HFFc6 (cell line): ENCODE data around the gene TRIAP1. TPM values are rescaled to one million over a fixed set of nuclear protein-coding genes. Genes with fewer than 3 reads are reported as not detected.

Experiments used
- DNase-seq: peaks from one replicate; pipeline ENCODE4 v3.0.0-alpha.2; 2018
- H3K27ac Mint-ChIP-seq: 2 replicates; pipeline ENCODE4 v1.8.0; 2020; ENCODE audit warnings: mild to moderate bottlenecking, mixed read lengths
- H3K27me3 Mint-ChIP-seq: 2 replicates; pipeline ENCODE4 v1.8.0; 2021; ENCODE audit warnings: mild to moderate bottlenecking, moderate library complexity, mixed read lengths; ENCODE audit not compliant: insufficient read depth
- H3K36me3 Mint-ChIP-seq: 2 replicates; pipeline ENCODE4 v1.8.0; 2021; ENCODE audit warnings: low read depth, mixed read lengths
- H3K4me1 Mint-ChIP-seq: 2 replicates; pipeline ENCODE4 v1.8.0; 2020; ENCODE audit warnings: low read depth, mixed read lengths
- H3K4me3 Mint-ChIP-seq: 2 replicates; pipeline ENCODE4 v1.8.0; 2020; ENCODE audit warnings: mild to moderate bottlenecking, moderate library complexity, mixed read lengths
- H3K9me3 Mint-ChIP-seq: 2 replicates; pipeline ENCODE4 v1.8.0; 2020; ENCODE audit warnings: mild to moderate bottlenecking, mixed read lengths
- total RNA-seq, 6 experiments: library from RNA; stranded (reverse); fragmentation: NEBNext Ultra II Directional; extraction: Animal tissue kit (Norgen Biotek cat#: 25700); gene quantifications; 2 replicates in 1 of 6; 3 replicates in 5 of 6; pipeline ENCODE4 v1.2.3, GENCODE V29; 2021
- TF ChIP-seq, protein P1 (sequence below): fragments of 200-600 bp; sonication (generic); IDR thresholded peaks from 2 replicates; pipeline ENCODE4 v1.5.0; 2021; ENCODE audit warnings: antibody characterized with exemption, mild to moderate bottlenecking

The TRIAP1 gene
- total RNA-seq, 6 experiments from 2014 or later, result 37.9 to 49.0 (median 41.6) TPM

DNA sequence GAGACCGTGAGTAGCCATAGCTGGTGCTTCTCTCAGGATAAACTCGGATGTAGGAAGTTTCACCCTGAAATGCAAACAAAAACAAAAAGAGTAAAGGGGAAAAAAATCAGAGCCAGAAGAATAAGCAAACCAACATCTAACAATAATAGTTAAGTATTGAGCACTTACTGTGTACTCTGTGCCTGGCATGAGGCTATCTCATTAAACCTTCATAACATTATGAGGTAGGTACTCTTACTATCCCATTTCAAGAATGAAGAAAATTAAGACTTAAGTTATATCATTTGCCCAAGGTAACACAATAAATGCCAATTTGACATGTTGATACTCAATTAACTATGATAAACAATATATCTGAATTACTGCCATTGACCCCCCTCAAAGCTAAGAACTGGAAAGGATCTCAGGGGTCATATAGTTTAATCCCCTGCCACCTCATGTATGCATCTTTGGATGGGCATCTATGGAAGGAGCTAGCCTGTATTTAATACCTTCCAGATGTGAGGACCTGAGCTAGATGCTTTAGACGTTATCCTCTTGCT is 16.0 kb upstream of the TRIAP1 start:
- H3K4me3 Mint-ChIP-seq, result no peak overlapping the region
- TF ChIP-seq, protein P1, sequence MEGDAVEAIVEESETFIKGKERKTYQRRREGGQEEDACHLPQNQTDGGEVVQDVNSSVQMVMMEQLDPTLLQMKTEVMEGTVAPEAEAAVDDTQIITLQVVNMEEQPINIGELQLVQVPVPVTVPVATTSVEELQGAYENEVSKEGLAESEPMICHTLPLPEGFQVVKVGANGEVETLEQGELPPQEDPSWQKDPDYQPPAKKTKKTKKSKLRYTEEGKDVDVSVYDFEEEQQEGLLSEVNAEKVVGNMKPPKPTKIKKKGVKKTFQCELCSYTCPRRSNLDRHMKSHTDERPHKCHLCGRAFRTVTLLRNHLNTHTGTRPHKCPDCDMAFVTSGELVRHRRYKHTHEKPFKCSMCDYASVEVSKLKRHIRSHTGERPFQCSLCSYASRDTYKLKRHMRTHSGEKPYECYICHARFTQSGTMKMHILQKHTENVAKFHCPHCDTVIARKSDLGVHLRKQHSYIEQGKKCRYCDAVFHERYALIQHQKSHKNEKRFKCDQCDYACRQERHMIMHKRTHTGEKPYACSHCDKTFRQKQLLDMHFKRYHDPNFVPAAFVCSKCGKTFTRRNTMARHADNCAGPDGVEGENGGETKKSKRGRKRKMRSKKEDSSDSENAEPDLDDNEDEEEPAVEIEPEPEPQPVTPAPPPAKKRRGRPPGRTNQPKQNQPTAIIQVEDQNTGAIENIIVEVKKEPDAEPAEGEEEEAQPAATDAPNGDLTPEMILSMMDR, result no peak
- DNase-seq, result no peak
- H3K9me3 Mint-ChIP-seq, result no peaks in the 10 kb centered on the region
- H3K27ac Mint-ChIP-seq, result no peak overlapping the region
- H3K36me3 Mint-ChIP-seq, result peaks cover 46% of the 10 kb centered on the region
- H3K27me3 Mint-ChIP-seq, result peaks cover 5% of the 10 kb centered on the region; the same call in 1 of the 2 replicates
- H3K4me1 Mint-ChIP-seq, result peaks cover 19% of the 10 kb centered on the region

- H3K4me3 Mint-ChIP-seq, result no peak overlapping the region
- H3K9me3 Mint-ChIP-seq, result no peaks in the 10 kb centered on the region
- H3K27ac Mint-ChIP-seq, result no peak overlapping the region
- peaks cover 6% of the 10 kb centered on the region; the same call in 1 of the 2 replicates for H3K27me3 Mint-ChIP-seq
- peaks cover 8% of the 10 kb centered on the region; the same call in 1 of the 2 replicates for H3K4me1 Mint-ChIP-seq
- TF ChIP-seq, protein P1, result no peak
- no peak for DNase-seq
- peaks cover 46% of the 10 kb centered on the region for H3K36me3 Mint-ChIP-seq
These were observed 14.0 kb upstream of the TRIAP1 start for GRCh38 chr12:120460157-120460556.

DNA sequence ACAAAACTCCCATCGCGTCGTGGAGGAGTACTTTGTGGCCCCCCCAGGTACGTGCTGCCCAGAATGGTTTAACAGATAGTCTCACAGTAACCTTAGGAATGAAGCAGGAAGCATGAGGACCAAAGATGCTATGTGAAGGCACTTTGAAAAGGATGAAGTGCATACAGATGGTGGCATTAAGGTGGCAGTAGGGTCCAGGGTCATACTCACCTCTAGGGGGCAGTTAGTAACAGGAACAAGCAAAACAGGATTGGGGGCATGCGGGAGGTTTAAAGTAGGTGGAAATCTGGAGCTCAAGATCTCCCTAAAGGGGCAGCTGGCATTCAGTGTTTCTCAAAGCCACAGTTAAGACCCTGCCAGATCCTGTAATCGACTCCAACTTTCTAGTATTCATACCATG is 10.9 kb upstream of the TRIAP1 start:
- Mint-ChIP-seq H3K4me1 (peaks cover 8% of the 10 kb centered on the region; the same call in 1 of the 2 replicates), H3K4me3 (no peak overlapping the region), H3K27me3 (peaks cover 6% of the 10 kb centered on the region; the same call in 1 of the 2 replicates), H3K27ac (no peak overlapping the region), H3K36me3 (peaks cover 30% of the 10 kb centered on the region), H3K9me3 (no peaks in the 10 kb centered on the region)
- no peak for DNase-seq
- TF ChIP-seq, protein P1, result peak; percentile 63

DNA sequence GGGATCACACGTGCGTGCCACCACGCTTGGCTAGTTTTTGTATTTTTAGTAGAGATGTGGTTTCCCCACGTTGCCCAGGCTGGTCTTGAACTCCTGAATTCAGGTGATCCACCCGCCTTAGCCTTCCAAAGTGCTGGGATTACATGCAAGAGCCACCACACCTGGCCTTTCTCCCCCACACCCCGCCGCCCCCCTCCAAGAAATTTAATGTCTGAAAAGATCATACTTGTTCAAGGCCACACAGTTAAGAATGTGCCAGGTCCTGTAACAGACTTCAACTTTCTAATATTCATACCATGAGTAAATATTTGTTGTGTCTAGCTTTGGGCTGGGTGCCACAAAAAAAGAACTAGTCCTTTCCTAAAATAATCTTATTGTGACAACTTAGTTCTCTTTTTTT is 9.1 kb upstream of the TRIAP1 start:
- Mint-ChIP-seq H3K4me3 (no peak overlapping the region), H3K36me3 (peaks cover 19% of the 10 kb centered on the region), H3K9me3 (no peaks in the 10 kb centered on the region), H3K27me3 (peaks cover 6% of the 10 kb centered on the region; the same call in 1 of the 2 replicates), H3K27ac (no peak overlapping the region), H3K4me1 (peaks cover 8% of the 10 kb centered on the region; the same call in 1 of the 2 replicates)
- DNase-seq, result no peak
- TF ChIP-seq, protein P1, result no peak

- Mint-ChIP-seq H3K27me3 (peaks cover 5% of the 10 kb centered on the region; the same call in 1 of the 2 replicates), H3K27ac (no peak overlapping the region), H3K36me3 (peaks cover 18% of the 10 kb centered on the region), H3K4me3 (no peak overlapping the region), H3K9me3 (no peaks in the 10 kb centered on the region), H3K4me1 (peaks cover 8% of the 10 kb centered on the region; the same call in 1 of the 2 replicates)
- no peak for DNase-seq
- TF ChIP-seq, protein P1, result peak; percentile 77
These were observed 7.8 kb upstream of the TRIAP1 start for GRCh38 chr12:120453977-120454376.
